Liver (tissue), 9 donors: ENCODE measurements around the gene NYAP2. TPM values are rescaled to one million over a fixed set of nuclear protein-coding genes. Genes with fewer than 3 reads are reported as not detected.

ENCODE experiments used
- DNase-seq: peaks from one replicate; pipeline ENCODE4 v3.0.0-alpha.2; 2017; ENCODE audit warnings: low spot score
- H3K27ac ChIP-seq, 2 donors: one replicate each; pipeline ENCODE4 v1.7.0; 2013; ENCODE audit warnings: inconsistent platforms in 2 of 2, low read length in 2 of 2, control low read depth in 1 of 2, low read depth in 1 of 2, mild to moderate bottlenecking in 1 of 2
- H3K27me3 ChIP-seq, 4 donors: one replicate each; pipeline versions ENCODE4 v1.6.1 to v1.7.0; 2013; ENCODE audit warnings: low read length in 3 of 4, inconsistent platforms in 1 of 4, mild to moderate bottlenecking in 1 of 4, moderate library complexity in 1 of 4; ENCODE audit not compliant: control insufficient read depth in 4 of 4, insufficient read depth in 4 of 4
- H3K36me3 ChIP-seq, 4 donors: one replicate each; pipeline versions ENCODE4 v1.6.1 to v1.7.0; 2013; ENCODE audit warnings: low read length in 3 of 4, mild to moderate bottlenecking in 3 of 4, low read depth in 1 of 4, moderate library complexity in 1 of 4; ENCODE audit not compliant: control insufficient read depth in 4 of 4, insufficient read depth in 3 of 4
- H3K4me1 ChIP-seq, 4 donors: one replicate each; pipeline versions ENCODE4 v1.6.1 to v1.7.0; 2013; ENCODE audit warnings: low read length in 3 of 4, mild to moderate bottlenecking in 3 of 4, moderate library complexity in 1 of 4; ENCODE audit not compliant: control insufficient read depth in 4 of 4, insufficient read depth in 4 of 4
- H3K4me3 ChIP-seq, 3 donors: one replicate each; pipeline versions ENCODE4 v1.6.1 to v1.7.0; 2013; ENCODE audit warnings: low read length in 3 of 3, control low read depth in 1 of 3, low read depth in 1 of 3, mild to moderate bottlenecking in 1 of 3
- H3K9ac ChIP-seq, 2 donors: one replicate each; pipeline ENCODE4 v1.7.0; 2013; ENCODE audit warnings: low read length in 2 of 2, mild to moderate bottlenecking in 2 of 2, moderate library complexity in 2 of 2, control low read depth in 1 of 2, low read depth in 1 of 2
- H3K9me3 ChIP-seq, 4 donors: one replicate each; pipeline versions ENCODE4 v1.6.1 to v1.7.0; 2013; ENCODE audit warnings: low read length in 3 of 4; ENCODE audit not compliant: control insufficient read depth in 4 of 4
- ATF3 ChIP-seq: IDR thresholded peaks from 2 replicates; pipeline ENCODE4 v1.6.1; 2016; ENCODE audit warnings: antibody characterized with exemption
- CTCF ChIP-seq: fragments of 150-350 bp; IDR thresholded peaks from 2 replicates; pipeline ENCODE4 v1.5.1; 2017; ENCODE audit warnings: improper control_type of control experiment, low read depth, low read length; ENCODE audit not compliant: missing input control
- EGR1 ChIP-seq, 2 donors: IDR thresholded peaks; 2 replicates each; pipeline ENCODE4 v1.6.1; 2016 to 2018; ENCODE audit warnings: antibody characterized with exemption in 2 of 2, low read depth in 2 of 2
- FOXA1 ChIP-seq: IDR thresholded peaks from 2 replicates; pipeline ENCODE4 v1.6.1; 2016; ENCODE audit warnings: antibody characterized with exemption
- GABPA ChIP-seq, 2 donors: IDR thresholded peaks in 1 of 2; conservative IDR thresholded peaks in 1 of 2; 2 replicates each; pipeline ENCODE4 v1.6.1; 2016; ENCODE audit warnings: antibody characterized with exemption in 2 of 2, mild to moderate bottlenecking in 1 of 2, moderate library complexity in 1 of 2
- HNF4A ChIP-seq, 2 donors: conservative IDR thresholded peaks; 2 replicates each; pipeline ENCODE4 v1.6.1; 2016; ENCODE audit warnings: antibody characterized with exemption in 2 of 2, mild to moderate bottlenecking in 2 of 2
- HNF4G ChIP-seq: IDR thresholded peaks from 2 replicates; pipeline ENCODE4 v1.6.1; 2016; ENCODE audit warnings: antibody characterized with exemption
- JUND ChIP-seq, 2 donors: IDR thresholded peaks; 2 replicates each; pipeline ENCODE4 v1.6.1; 2016; ENCODE audit warnings: antibody characterized with exemption in 2 of 2
- NR2F2 ChIP-seq: IDR thresholded peaks from 2 replicates; pipeline ENCODE4 v1.6.1; 2016; ENCODE audit warnings: antibody characterized with exemption
- RAD21 ChIP-seq, 2 donors: IDR thresholded peaks; 2 replicates each; pipeline ENCODE4 v1.6.1; 2016; ENCODE audit warnings: antibody characterized with exemption in 2 of 2, mild to moderate bottlenecking in 2 of 2
- REST ChIP-seq: IDR thresholded peaks from 2 replicates; pipeline ENCODE4 v1.6.1; 2016; ENCODE audit warnings: antibody characterized with exemption, mild to moderate bottlenecking
- RXRA ChIP-seq, 2 donors: IDR thresholded peaks; 2 replicates each; pipeline ENCODE4 v1.6.1; 2017 to 2018; ENCODE audit warnings: antibody characterized with exemption in 2 of 2, mild to moderate bottlenecking in 1 of 2
- SP1 ChIP-seq: IDR thresholded peaks from 2 replicates; pipeline ENCODE4 v1.6.1; 2018; ENCODE audit warnings: antibody characterized with exemption, mild to moderate bottlenecking
- TAF1 ChIP-seq: conservative IDR thresholded peaks from 2 replicates; pipeline ENCODE4 v1.6.1; 2016; ENCODE audit warnings: antibody characterized with exemption, mild to moderate bottlenecking
- YY1 ChIP-seq: IDR thresholded peaks from 2 replicates; pipeline ENCODE4 v1.6.1; 2016; ENCODE audit warnings: antibody characterized with exemption, mild to moderate bottlenecking
- WGBS: extraction: QIAGEN DNeasy Blood & Tissue Kit; methylation state at CpG from one replicate; pipeline ENCODE4 v1.1.7; 2013; 5-methylcytosine and 5-hydroxymethylcytosine counted together
- polyA plus RNA-seq, 2 donors: library from polyadenylated mRNA; stranded (reverse) in 1 of 2; unstranded in 1 of 2; fragments of 200-250 nt in 1 of 2; fragments of >200 nt in 1 of 2; fragmentation: Nextera tagmentation in 1 of 2; extraction: Ambion mirVana in 1 of 2; gene quantifications; one replicate each; pipeline versions ENCODE4 v1.2.1 to v1.2.3, GENCODE V29; 2013 to 2015
- total RNA-seq, 2 donors: library from RNA; depleted of rRNA; stranded (reverse); fragments of >200 nt; gene quantifications; one replicate each; pipeline ENCODE4 v1.2.3, GENCODE V29; 2014
- TF ChIP-seq, protein P1 (sequence below): IDR thresholded peaks from 2 replicates; pipeline ENCODE4 v1.6.1; 2016; ENCODE audit warnings: antibody characterized with exemption
- TF ChIP-seq, protein P2 (sequence below): IDR thresholded peaks from 2 replicates; pipeline ENCODE4 v1.6.1; 2016; ENCODE audit warnings: antibody characterized with exemption
- donor health status: healthy.
- donor health status: healthy.
- donor health status: healthy.
- donor health status: healthy.
- donor health status: healthy.

Gene NYAP2
- total and polyA plus RNA-seq, 4 donors: not detected

GRCh38 chr2:225487878-225488416 lies 88.4 kb downstream of the NYAP2 start:
- Histone ChIP-seq H3K36me3 (no peaks in the 10 kb centered on the region), H3K9me3 (no peaks in the 10 kb centered on the region), H3K27ac (no peak overlapping the region), H3K4me1 (no peaks in the 10 kb centered on the region), H3K9ac (no peak overlapping the region), H3K27me3 (peaks cover 0 to 4% (median 1%) of the 10 kb centered on the region in 4 donors), H3K4me3 (no peak overlapping the region)
- no peak for TF ChIP-seq ATF3
- TF ChIP-seq, protein P1, sequence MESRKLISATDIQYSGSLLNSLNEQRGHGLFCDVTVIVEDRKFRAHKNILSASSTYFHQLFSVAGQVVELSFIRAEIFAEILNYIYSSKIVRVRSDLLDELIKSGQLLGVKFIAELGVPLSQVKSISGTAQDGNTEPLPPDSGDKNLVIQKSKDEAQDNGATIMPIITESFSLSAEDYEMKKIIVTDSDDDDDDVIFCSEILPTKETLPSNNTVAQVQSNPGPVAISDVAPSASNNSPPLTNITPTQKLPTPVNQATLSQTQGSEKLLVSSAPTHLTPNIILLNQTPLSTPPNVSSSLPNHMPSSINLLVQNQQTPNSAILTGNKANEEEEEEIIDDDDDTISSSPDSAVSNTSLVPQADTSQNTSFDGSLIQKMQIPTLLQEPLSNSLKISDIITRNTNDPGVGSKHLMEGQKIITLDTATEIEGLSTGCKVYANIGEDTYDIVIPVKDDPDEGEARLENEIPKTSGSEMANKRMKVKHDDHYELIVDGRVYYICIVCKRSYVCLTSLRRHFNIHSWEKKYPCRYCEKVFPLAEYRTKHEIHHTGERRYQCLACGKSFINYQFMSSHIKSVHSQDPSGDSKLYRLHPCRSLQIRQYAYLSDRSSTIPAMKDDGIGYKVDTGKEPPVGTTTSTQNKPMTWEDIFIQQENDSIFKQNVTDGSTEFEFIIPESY: no peak
- TF ChIP-seq HNF4G: no peak
- TF ChIP-seq SP1: no peak
- no peak for TF ChIP-seq HNF4A (conservative IDR thresholded peaks at IDR 0.05)
- TF ChIP-seq RAD21 (IDR thresholded peaks at IDR 0.05): no peak
- no peak for TF ChIP-seq JUND (IDR thresholded peaks at IDR 0.05)
- TF ChIP-seq EGR1 (IDR thresholded peaks at IDR 0.05; ENCODE audit: low read depth in 2 of 2): no peak
- TF ChIP-seq GABPA (IDR thresholded peaks at IDR 0.05 in 1 of 2, conservative IDR thresholded peaks at IDR 0.05 in 1 of 2): no peak
- no peak for TF ChIP-seq NR2F2
- TF ChIP-seq CTCF: no peak
- no peak for TF ChIP-seq RXRA (IDR thresholded peaks at IDR 0.05)
- no peak for TF ChIP-seq REST
- no peak for TF ChIP-seq FOXA1
- TF ChIP-seq TAF1: no peak
- TF ChIP-seq, protein P2, sequence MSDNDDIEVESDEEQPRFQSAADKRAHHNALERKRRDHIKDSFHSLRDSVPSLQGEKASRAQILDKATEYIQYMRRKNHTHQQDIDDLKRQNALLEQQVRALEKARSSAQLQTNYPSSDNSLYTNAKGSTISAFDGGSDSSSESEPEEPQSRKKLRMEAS: no peak
- no peak for DNase-seq
- WGBS: 61% methylated on average over 2 of the region's 2 CpGs

- WGBS: 68% methylated on average over 2 of the region's 2 CpGs
- Histone ChIP-seq H3K4me3 (no peak overlapping the region), H3K27me3 (peaks cover 0 to 4% (median 1%) of the 10 kb centered on the region in 4 donors), H3K9me3 (no peaks in the 10 kb centered on the region), H3K27ac (no peak overlapping the region), H3K9ac (no peak overlapping the region), H3K36me3 (no peaks in the 10 kb centered on the region), H3K4me1 (no peaks in the 10 kb centered on the region)
- no peak for DNase-seq
- TF ChIP-seq HNF4A (conservative IDR thresholded peaks at IDR 0.05) (no peak), TAF1 (no peak), RAD21 (IDR thresholded peaks at IDR 0.05) (no peak), JUND (IDR thresholded peaks at IDR 0.05) (no peak), NR2F2 (no peak), SP1 (no peak), YY1 (no peak), REST (no peak), EGR1 (IDR thresholded peaks at IDR 0.05; ENCODE audit: low read depth in 2 of 2) (no peak), CTCF (no peak)
- TF ChIP-seq, protein P2: no peak
Measured at GRCh38 chr2:225488743-225489142, 89.2 kb downstream of the NYAP2 start.
